ENCODE results near the gene RASEF.

- no peak for TF ChIP-seq EZH2 (IDR thresholded peaks at IDR 0.05; ENCODE audit: borderline replicate concordance, low read depth, low read length, severe bottlenecking)
- no peak for TF ChIP-seq CTCF (IDR thresholded peaks at IDR 0.05; ENCODE audit: extremely low read depth in 1 of 2, insufficient read depth in 1 of 2, low read depth in 1 of 2, low read length in 2 of 2)
- no peak for TF ChIP-seq POLR2AphosphoS5 (IDR thresholded peaks at IDR 0.05; ENCODE audit: insufficient read depth, low read depth, low read length)
- no peak for TF ChIP-seq POLR2A (IDR thresholded peaks at IDR 0.05; ENCODE audit: low read depth, low read length)
- TF ChIP-seq MAX (IDR thresholded peaks at IDR 0.05; ENCODE audit: insufficient read depth, insufficient read length): no peak
- TF ChIP-seq JUN (IDR thresholded peaks at IDR 0.05; ENCODE audit: borderline replicate concordance, insufficient read depth, insufficient read length, low read depth): no peak
- no peak for TF ChIP-seq MYC (IDR thresholded peaks at IDR 0.05; ENCODE audit: low read depth, low read length)
- TF ChIP-seq FOS (IDR thresholded peaks at IDR 0.05; ENCODE audit: borderline replicate concordance, insufficient read depth, low read length): no peak
Measured at GRCh38 chr9:83109296-83109695, 46.4 kb upstream of the RASEF start.
